ENCODE measurements around the gene NLN.

DNA sequence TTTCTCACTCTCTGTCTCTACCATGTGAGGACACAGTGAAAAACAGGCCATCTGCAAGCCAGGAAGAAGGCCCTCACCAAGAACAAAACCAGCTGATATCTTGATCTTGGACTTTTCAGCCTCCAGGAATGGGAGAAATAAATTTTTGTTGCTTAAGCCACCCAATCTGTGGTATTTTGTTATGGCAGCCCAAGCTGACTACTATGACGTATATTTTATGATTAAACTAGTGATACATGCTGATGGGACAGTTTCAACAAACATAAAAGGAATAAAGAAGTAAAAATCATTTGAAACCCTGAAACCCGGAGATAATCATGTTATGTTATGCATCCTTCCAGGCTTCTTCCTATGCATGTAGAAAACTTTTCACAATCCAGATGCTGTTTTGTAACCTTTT lies 132.9 kb downstream of the NLN start:
- no peak for TF ChIP-seq CTCF (IDR thresholded peaks at IDR 0.05; ENCODE audit: insufficient read depth, low read length)
- TF ChIP-seq REST (IDR thresholded peaks at IDR 0.05; ENCODE audit: insufficient replicate concordance, low read depth) = no peak
- no peak for TF ChIP-seq SPI1 (IDR thresholded peaks at IDR 0.05; ENCODE audit: borderline replicate concordance, low read depth)
- no peak for TF ChIP-seq POLR2AphosphoS5 (IDR thresholded peaks at IDR 0.05; ENCODE audit: low read depth)

All from HL-60 (cell line).